Measurements from ENCODE around the gene SECTM1. TPM values are rescaled to one million over a fixed set of nuclear protein-coding genes. Genes with fewer than 3 reads are reported as not detected.
"Not testable (repeated sequence)": the region's sequence is repeated elsewhere in the genome, so short reads cannot be mapped to it uniquely, and the experiment has no call there.

SECTM1 gene
- total and polyA plus RNA-seq, 4 donors = 4.5 to 22.5 (median 12.8) TPM

GRCh38 chr17:82370471-82371332 is 37.1 kb upstream of the SECTM1 start:
- Histone ChIP-seq H3K4me3 (ENCODE audit: low read length in 2 of 2) (peak overlapping the region in 1 of 2 donors; percentile 1), H3K27me3 (ENCODE audit: control insufficient read depth in 1 of 2, insufficient read depth in 2 of 2, low read length in 1 of 2) (no peaks in the 10 kb centered on the region), H3K9me3 (ENCODE audit: control insufficient read depth, low read length) (no peaks in the 10 kb centered on the region), H3K27ac (ENCODE audit: low read depth in 1 of 2, low read length in 2 of 2) (no peak overlapping the region), H3K4me1 (ENCODE audit: control insufficient read depth in 1 of 2, insufficient read depth in 2 of 2, low read length in 2 of 2) (no peaks in the 10 kb centered on the region), H3K36me3 (ENCODE audit: control insufficient read depth in 1 of 2, insufficient read depth in 2 of 2, low read length in 1 of 2) (no peaks in the 10 kb centered on the region)
- ATAC-seq (ENCODE audit: low FRiP score) (peak; percentile 8), DNase-seq (no peak)
- WGBS, 2 donors = 36 to 39% methylated on average over 38 of the region's 38 CpGs
- intact Hi-C loops (cut with DNase I) = no loop called here

- ATAC-seq (ENCODE audit: low FRiP score) = no peak
- WGBS, 2 donors = 91 to 97% methylated on average over 6 to 7 of the region's 7 CpGs
- Histone ChIP-seq H3K4me1 (ENCODE audit: control insufficient read depth in 1 of 2, insufficient read depth in 2 of 2, low read length in 2 of 2) (no peaks in the 10 kb centered on the region), H3K27me3 (ENCODE audit: control insufficient read depth in 1 of 2, insufficient read depth in 2 of 2, low read length in 1 of 2) (no peaks in the 10 kb centered on the region), H3K9me3 (ENCODE audit: control insufficient read depth, low read length) (no peaks in the 10 kb centered on the region), H3K36me3 (ENCODE audit: control insufficient read depth in 1 of 2, insufficient read depth in 2 of 2, low read length in 1 of 2) (no peaks in the 10 kb centered on the region), H3K27ac (ENCODE audit: low read depth in 1 of 2, low read length in 2 of 2) (no peak overlapping the region), H3K4me3 (ENCODE audit: low read length in 2 of 2) (no peak overlapping the region)
- intact Hi-C loops (cut with DNase I) = no loop called here
- no peak for DNase-seq
Measured at GRCh38 chr17:82369211-82369610, 35.6 kb upstream of the SECTM1 start.

- Histone ChIP-seq H3K9me3 (ENCODE audit: control insufficient read depth, low read length) (no peaks in the 10 kb centered on the region), H3K4me1 (ENCODE audit: control insufficient read depth in 1 of 2, insufficient read depth in 2 of 2, low read length in 2 of 2) (no peaks in the 10 kb centered on the region), H3K27ac (ENCODE audit: low read depth in 1 of 2, low read length in 2 of 2) (no peak overlapping the region), H3K36me3 (ENCODE audit: control insufficient read depth in 1 of 2, insufficient read depth in 2 of 2, low read length in 1 of 2) (no peaks in the 10 kb centered on the region), H3K27me3 (ENCODE audit: control insufficient read depth in 1 of 2, insufficient read depth in 2 of 2, low read length in 1 of 2) (no peaks in the 10 kb centered on the region), H3K4me3 (ENCODE audit: low read length in 2 of 2) (no peak overlapping the region)
- ATAC-seq (ENCODE audit: low FRiP score) (no peak), DNase-seq (no peak)
- intact Hi-C loops (cut with DNase I) = no loop called here
- 91 to 92% methylated on average over 14 of the region's 14 CpGs for WGBS, 2 donors
Measured at GRCh38 chr17:82367724-82368524, 34.4 kb upstream of the SECTM1 start.

GRCh38 chr17:82366749-82367148 is 33.2 kb upstream of the SECTM1 start:
- Histone ChIP-seq H3K4me1 (ENCODE audit: control insufficient read depth in 1 of 2, insufficient read depth in 2 of 2, low read length in 2 of 2) (no peaks in the 10 kb centered on the region), H3K36me3 (ENCODE audit: control insufficient read depth in 1 of 2, insufficient read depth in 2 of 2, low read length in 1 of 2) (no peaks in the 10 kb centered on the region), H3K27me3 (ENCODE audit: control insufficient read depth in 1 of 2, insufficient read depth in 2 of 2, low read length in 1 of 2) (no peaks in the 10 kb centered on the region), H3K27ac (ENCODE audit: low read depth in 1 of 2, low read length in 2 of 2) (no peak overlapping the region), H3K9me3 (ENCODE audit: control insufficient read depth, low read length) (no peaks in the 10 kb centered on the region), H3K4me3 (ENCODE audit: low read length in 2 of 2) (no peak overlapping the region)
- DNase-seq = no peak
- intact Hi-C loops (cut with DNase I) = no loop called here
- ATAC-seq (ENCODE audit: low FRiP score) = no peak
- 91 to 93% methylated on average over 7 of the region's 7 CpGs for WGBS, 2 donors

- no peaks in the 10 kb centered on the region for H3K36me3 ChIP-seq (ENCODE audit: control insufficient read depth in 1 of 2, insufficient read depth in 2 of 2, low read length in 1 of 2)
- ATAC-seq (ENCODE audit: low FRiP score) = no peak
- intact Hi-C loops (cut with DNase I) = no loop called here
- no peaks in the 10 kb centered on the region for H3K27me3 ChIP-seq (ENCODE audit: control insufficient read depth in 1 of 2, insufficient read depth in 2 of 2, low read length in 1 of 2)
- DNase-seq = no peak
- no peak overlapping the region for H3K4me3 ChIP-seq (ENCODE audit: low read length in 2 of 2)
- no peak overlapping the region for H3K27ac ChIP-seq (ENCODE audit: low read depth in 1 of 2, low read length in 2 of 2)
- 81 to 86% methylated on average over 6 of the region's 6 CpGs for WGBS, 2 donors
- H3K4me1 ChIP-seq (ENCODE audit: control insufficient read depth in 1 of 2, insufficient read depth in 2 of 2, low read length in 2 of 2) = no peaks in the 10 kb centered on the region
- no peaks in the 10 kb centered on the region for H3K9me3 ChIP-seq (ENCODE audit: control insufficient read depth, low read length)
Measured at GRCh38 chr17:82365606-82366295, 32.2 kb upstream of the SECTM1 start.

- Histone ChIP-seq H3K27ac (ENCODE audit: low read depth in 1 of 2, low read length in 2 of 2) (no peak overlapping the region), H3K27me3 (ENCODE audit: control insufficient read depth in 1 of 2, insufficient read depth in 2 of 2, low read length in 1 of 2) (no peaks in the 10 kb centered on the region), H3K36me3 (ENCODE audit: control insufficient read depth in 1 of 2, insufficient read depth in 2 of 2, low read length in 1 of 2) (no peaks in the 10 kb centered on the region), H3K4me1 (ENCODE audit: control insufficient read depth in 1 of 2, insufficient read depth in 2 of 2, low read length in 2 of 2) (no peaks in the 10 kb centered on the region), H3K4me3 (ENCODE audit: low read length in 2 of 2) (no peak overlapping the region), H3K9me3 (ENCODE audit: control insufficient read depth, low read length) (no peaks in the 10 kb centered on the region)
- WGBS, 2 donors = 88 to 91% methylated on average over 6 of the region's 6 CpGs
- intact Hi-C loops (cut with DNase I) = no loop called here
- DNase-seq (no peak), ATAC-seq (ENCODE audit: low FRiP score) (no peak)
Measured at GRCh38 chr17:82361885-82362633, 28.5 kb upstream of the SECTM1 start.

- WGBS, 2 donors = 75 to 95% methylated on average over 1 of the region's 1 CpG
- not testable (repeated sequence) for H3K9me3 ChIP-seq (ENCODE audit: control insufficient read depth, low read length); H3K4me1 ChIP-seq (ENCODE audit: control insufficient read depth in 1 of 2, insufficient read depth in 2 of 2, low read length in 2 of 2); H3K36me3 ChIP-seq (ENCODE audit: control insufficient read depth in 1 of 2, insufficient read depth in 2 of 2, low read length in 1 of 2); ATAC-seq (ENCODE audit: low FRiP score); H3K27ac ChIP-seq (ENCODE audit: low read depth in 1 of 2, low read length in 2 of 2); H3K27me3 ChIP-seq (ENCODE audit: control insufficient read depth in 1 of 2, insufficient read depth in 2 of 2, low read length in 1 of 2); H3K4me3 ChIP-seq (ENCODE audit: low read length in 2 of 2); DNase-seq
- intact Hi-C loops (cut with DNase I) = loop anchor here (10.0 kb wide), 2 partner anchors 195 to 405 kb away; no protein-coding TSS in a partner anchor
Measured at GRCh38 chr17:82359451-82360074, 26.0 kb upstream of the SECTM1 start.

All from aorta (tissue), 5 donors.